Pancreas (tissue), 10 donors: ENCODE measurements around the gene MKRN1. TPM values are rescaled to one million over a fixed set of nuclear protein-coding genes. Genes with fewer than 3 reads are reported as not detected.

Source experiments
- ATAC-seq, 4 donors: fragments of 200-7000 bp; cut with Tn5 transposase; one replicate each; pipeline versions ENCODE4 v1.8.0 to v1.9.1; 2020; ENCODE audit warnings: mild to moderate bottlenecking in 4 of 4, moderate library complexity in 4 of 4
- DNase-seq, 6 donors: peaks; one replicate each; pipeline ENCODE4 v3.0.0-alpha.2; 2020
- FAIRE-seq: peaks from 2 replicates; lab custom pipeline; 2012; peaks lifted over from hg19 to GRCh38; lab: Jason Lieb, UNC
- H3K27ac ChIP-seq, 4 donors: fragments of 200-600 bp; sonication (generic); 1 replicate in 3 of 4; 2 replicates in 1 of 4; pipeline versions ENCODE4 v1.5.0 to v1.8.0; 2020
- H3K27me3 ChIP-seq, 4 donors: fragments of 200-600 bp; one replicate each; pipeline ENCODE4 v1.8.0; 2021
- H3K36me3 ChIP-seq, 3 donors: fragments of 200-600 bp; sonication (generic) in 1 of 3; one replicate each; pipeline versions ENCODE4 v1.5.0 to v1.8.0; 2020 to 2021
- H3K4me1 ChIP-seq, 3 donors: fragments of 200-600 bp; one replicate each; pipeline ENCODE4 v1.8.0; 2021
- H3K4me3 ChIP-seq, 4 donors: fragments of 200-600 bp; sonication (generic) in 2 of 4; one replicate each; pipeline versions ENCODE4 v1.5.0 to v1.8.0; 2020 to 2021
- H3K9me3 ChIP-seq, 4 donors: fragments of 200-600 bp; one replicate each; pipeline ENCODE4 v1.8.0; 2021
- WGBS, 2 donors: extraction: QIAGEN DNeasy Blood & Tissue Kit; methylation state at CpG; one replicate each; pipeline ENCODE4 v1.1.7; 2013; 5-methylcytosine and 5-hydroxymethylcytosine counted together
- intact Hi-C, 3 donors: fragments of 100-400 bp; cut with DNase I; formaldehyde crosslinking; loops; one replicate each; pipeline versions ENCODE4 v1.11.1 to v1.14.2; 2022
- polyA plus RNA-seq, 2 donors: library from polyadenylated mRNA; stranded (reverse); fragments of 200-250 nt; gene quantifications; one replicate each; pipeline ENCODE4 v1.2.3, GENCODE V29; 2013
- total RNA-seq, 6 donors: library from RNA; stranded (reverse); fragmentation: NEBNext Ultra II Directional in 4 of 6; extraction: Animal tissue kit (Norgen Biotek cat#: 25700) in 4 of 6; gene quantifications; one replicate each; pipeline versions ENCODE4 v1.2.1 to v1.2.4, GENCODE V29; 2021 to 2023
- TF ChIP-seq, protein P1 (sequence below), 4 donors: fragments of 200-600 bp; sonication (generic) in 3 of 4; IDR thresholded peaks; one replicate each; pipeline versions ENCODE4 v1.5.0 to v1.8.0; 2021; ENCODE audit warnings: antibody characterized with exemption in 4 of 4
- donor health status: healthy with polysubstance abuse.
- donor health status: DM: no; HTN: no; CAD: no; lungs with moderate emphysema.
- donor health status: DM: no; HTN: no; CAD: no.
- donor health status: control.
- donor health status: control.
- donor health status: Bipolar disorder and iron deficiency.
- donor health status: DM: yes; HTN: yes; CAD: no.
- donor health status: DM: no; HTN: no; CAD: no.
- donor health status: DM: no; HTN: no; CAD: no.
- donor health status: DM: yes; HTN: yes; CAD: no.

Gene MKRN1
- total and polyA plus RNA-seq, 8 donors = 26.5 to 65.8 (median 60.2) TPM

DNA sequence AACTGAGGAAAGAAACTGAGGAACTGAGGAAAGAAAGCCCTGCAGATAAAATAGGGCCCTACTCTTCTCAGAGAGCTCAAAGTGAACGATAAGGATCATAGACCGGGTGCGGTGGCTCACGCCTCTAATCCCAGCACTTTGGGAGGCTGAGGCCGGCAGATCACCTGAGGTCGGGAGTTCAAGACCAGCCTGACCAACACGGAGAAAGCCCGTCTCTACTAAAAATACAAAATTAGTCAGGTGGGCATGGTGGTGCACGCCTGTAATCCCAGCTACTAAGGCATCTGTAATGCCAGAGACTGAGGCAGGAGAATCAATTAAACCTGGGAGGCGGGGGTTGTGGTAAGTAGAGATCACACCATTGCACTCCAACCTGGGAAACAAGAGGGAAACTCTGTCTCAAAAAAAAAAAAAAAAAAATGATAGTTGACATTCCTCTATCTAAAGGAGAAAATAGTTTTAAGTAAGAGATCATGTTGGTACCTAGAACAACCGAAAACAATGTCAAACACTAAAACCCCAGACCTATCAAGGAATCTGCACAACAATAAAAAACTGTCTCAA, 2.5 kb downstream of the MKRN1 start:
- no peaks in the 10 kb centered on the region for H3K36me3 ChIP-seq
- no peak for ATAC-seq
- TF ChIP-seq, protein P1, sequence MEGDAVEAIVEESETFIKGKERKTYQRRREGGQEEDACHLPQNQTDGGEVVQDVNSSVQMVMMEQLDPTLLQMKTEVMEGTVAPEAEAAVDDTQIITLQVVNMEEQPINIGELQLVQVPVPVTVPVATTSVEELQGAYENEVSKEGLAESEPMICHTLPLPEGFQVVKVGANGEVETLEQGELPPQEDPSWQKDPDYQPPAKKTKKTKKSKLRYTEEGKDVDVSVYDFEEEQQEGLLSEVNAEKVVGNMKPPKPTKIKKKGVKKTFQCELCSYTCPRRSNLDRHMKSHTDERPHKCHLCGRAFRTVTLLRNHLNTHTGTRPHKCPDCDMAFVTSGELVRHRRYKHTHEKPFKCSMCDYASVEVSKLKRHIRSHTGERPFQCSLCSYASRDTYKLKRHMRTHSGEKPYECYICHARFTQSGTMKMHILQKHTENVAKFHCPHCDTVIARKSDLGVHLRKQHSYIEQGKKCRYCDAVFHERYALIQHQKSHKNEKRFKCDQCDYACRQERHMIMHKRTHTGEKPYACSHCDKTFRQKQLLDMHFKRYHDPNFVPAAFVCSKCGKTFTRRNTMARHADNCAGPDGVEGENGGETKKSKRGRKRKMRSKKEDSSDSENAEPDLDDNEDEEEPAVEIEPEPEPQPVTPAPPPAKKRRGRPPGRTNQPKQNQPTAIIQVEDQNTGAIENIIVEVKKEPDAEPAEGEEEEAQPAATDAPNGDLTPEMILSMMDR (IDR thresholded peaks at IDR 0.05) = no peak
- H3K4me1 ChIP-seq = peaks cover 4 to 24% (median 7%) of the 10 kb centered on the region in 3 donors
- H3K9me3 ChIP-seq = no peaks in the 10 kb centered on the region
- no peaks in the 10 kb centered on the region for H3K27me3 ChIP-seq
- 47 to 60% methylated on average over 11 of the region's 11 CpGs for WGBS, 2 donors
- peak overlapping the region in 1 of 4 donors; percentile 98 for H3K4me3 ChIP-seq
- intact Hi-C loops = no loop called here
- DNase-seq = no peak
- no peak overlapping the region for H3K27ac ChIP-seq
- FAIRE-seq = no peak

DNA sequence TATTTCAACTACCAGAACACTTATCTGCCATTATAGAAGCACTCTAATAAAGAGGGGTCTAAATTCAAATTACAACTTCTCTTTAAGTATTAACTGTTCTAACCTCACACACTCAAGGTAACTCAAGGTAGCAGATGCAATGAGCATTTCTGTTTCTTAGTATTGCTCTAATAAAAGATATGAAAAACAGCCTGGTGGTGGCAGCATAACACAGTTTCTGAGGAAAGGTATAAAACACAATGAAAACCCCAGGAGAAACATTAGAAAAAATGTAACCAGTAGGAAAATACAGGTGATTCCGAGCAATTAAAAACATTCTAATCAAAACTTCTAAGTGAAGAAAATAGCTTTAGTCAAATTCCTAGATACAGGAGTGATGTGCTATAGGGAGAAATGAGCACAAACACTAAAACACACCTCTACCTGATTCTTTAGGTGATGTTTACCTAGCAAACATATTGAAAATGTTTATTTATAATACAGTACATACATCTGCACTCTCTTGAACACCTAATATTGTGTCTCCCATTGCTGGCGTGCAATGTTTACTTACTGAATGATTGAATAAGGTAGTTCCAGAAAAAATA, 3.5 kb downstream of the MKRN1 start:
- intact Hi-C loops = no loop called here
- TF ChIP-seq, protein P1 (IDR thresholded peaks at IDR 0.05) = peak in 3 of 4 donors; percentile 24 to 52 (median 27)
- Histone ChIP-seq H3K27me3 (no peaks in the 10 kb centered on the region), H3K4me1 (peaks cover 4 to 24% (median 7%) of the 10 kb centered on the region in 3 donors), H3K9me3 (no peaks in the 10 kb centered on the region), H3K4me3 (no peak overlapping the region), H3K36me3 (peaks cover 0 to 6% (median 0%) of the 10 kb centered on the region in 3 donors), H3K27ac (no peak overlapping the region)
- WGBS, 2 donors = 11 to 15% methylated on average over 2 of the region's 2 CpGs
- DNase-seq (peak in 3 of 6 donors; percentile 24 to 46 (median 41)), FAIRE-seq (no peak), ATAC-seq (peak in 1 of 4 donors; percentile 10)

- Histone ChIP-seq H3K9me3 (no peaks in the 10 kb centered on the region), H3K27ac (no peak overlapping the region), H3K27me3 (no peaks in the 10 kb centered on the region), H3K4me1 (no peaks in the 10 kb centered on the region), H3K4me3 (no peak overlapping the region), H3K36me3 (peaks cover 0 to 50% (median 5%) of the 10 kb centered on the region in 3 donors)
- no peak for DNase-seq
- no peak for ATAC-seq
- intact Hi-C loops = no loop called here
- FAIRE-seq = no peak
- WGBS, 2 donors = 96 to 100% methylated on average over 2 of the region's 2 CpGs
- TF ChIP-seq, protein P1 (IDR thresholded peaks at IDR 0.05) = no peak
These were observed 16.2 kb downstream of the MKRN1 start for GRCh38 chr7:140463111-140463510.

- ATAC-seq = no peak
- no peak for DNase-seq
- Histone ChIP-seq H3K4me3 (no peak overlapping the region), H3K4me1 (peaks cover 0 to 8% (median 0%) of the 10 kb centered on the region in 3 donors), H3K27ac (no peak overlapping the region), H3K27me3 (no peaks in the 10 kb centered on the region), H3K36me3 (peaks cover 0 to 68% (median 12%) of the 10 kb centered on the region in 3 donors), H3K9me3 (no peaks in the 10 kb centered on the region)
- TF ChIP-seq, protein P1 (IDR thresholded peaks at IDR 0.05) = no peak
- intact Hi-C loops = no loop called here
- FAIRE-seq = no peak
- WGBS, 2 donors = 89 to 90% methylated on average over 8 of the region's 8 CpGs
These were observed 20.4 kb downstream of the MKRN1 start for GRCh38 chr7:140458916-140459315.

DNA sequence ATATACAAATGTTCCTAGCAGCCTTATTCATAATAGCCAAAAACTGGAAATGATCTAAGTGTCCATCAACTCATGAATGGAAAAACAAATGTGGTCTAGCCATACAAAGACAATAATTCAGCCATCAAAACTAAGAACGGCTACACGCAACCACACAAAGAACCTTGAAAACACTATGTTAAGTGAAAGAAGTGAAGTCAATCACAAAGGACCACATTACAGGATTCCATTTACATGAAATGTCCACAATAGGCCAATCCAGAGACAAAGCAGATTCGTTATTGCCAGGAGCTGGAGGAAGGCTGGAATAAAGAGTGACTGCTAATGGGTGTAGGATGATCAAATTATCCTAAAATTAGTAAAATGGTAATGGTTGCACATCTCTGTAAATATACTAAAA, 21.1 kb downstream of the MKRN1 start:
- peaks cover 0 to 12% (median 0%) of the 10 kb centered on the region in 3 donors for H3K4me1 ChIP-seq
- no peak overlapping the region for H3K27ac ChIP-seq
- ATAC-seq (no peak), FAIRE-seq (no peak), DNase-seq (no peak)
- no peaks in the 10 kb centered on the region for H3K27me3 ChIP-seq
- intact Hi-C loops = no loop called here
- H3K9me3 ChIP-seq = no peaks in the 10 kb centered on the region
- TF ChIP-seq, protein P1 (IDR thresholded peaks at IDR 0.05) = no peak
- 86 to 87% methylated on average over 3 of the region's 3 CpGs for WGBS, 2 donors
- no peak overlapping the region for H3K4me3 ChIP-seq
- H3K36me3 ChIP-seq = peaks cover 0 to 73% (median 12%) of the 10 kb centered on the region in 3 donors
